ENCODE results near the gene DPF3.

DNA sequence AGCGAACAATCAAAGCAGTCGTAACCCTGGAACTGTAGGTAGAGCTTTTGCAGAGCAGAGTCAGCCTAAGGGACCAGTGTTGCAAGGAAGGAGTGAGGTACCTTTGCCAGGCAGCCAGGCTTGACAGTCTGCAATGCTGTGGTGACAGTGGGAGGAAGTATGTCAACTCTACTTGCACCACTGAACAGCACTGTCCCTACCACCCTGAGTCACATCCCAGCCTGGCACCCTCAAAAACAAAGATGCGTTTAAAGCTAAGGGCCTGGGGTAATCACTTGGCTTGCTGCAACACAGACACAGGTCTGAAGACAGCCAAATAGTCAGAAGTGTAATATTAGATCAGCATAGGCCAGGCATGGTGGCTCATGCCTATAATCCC lies 141.9 kb downstream of the DPF3 start:
- no peak for TF ChIP-seq SMAD4 (CRISPR knock-in tag; IDR thresholded peaks at IDR 0.05)
- TF ChIP-seq, protein P1, sequence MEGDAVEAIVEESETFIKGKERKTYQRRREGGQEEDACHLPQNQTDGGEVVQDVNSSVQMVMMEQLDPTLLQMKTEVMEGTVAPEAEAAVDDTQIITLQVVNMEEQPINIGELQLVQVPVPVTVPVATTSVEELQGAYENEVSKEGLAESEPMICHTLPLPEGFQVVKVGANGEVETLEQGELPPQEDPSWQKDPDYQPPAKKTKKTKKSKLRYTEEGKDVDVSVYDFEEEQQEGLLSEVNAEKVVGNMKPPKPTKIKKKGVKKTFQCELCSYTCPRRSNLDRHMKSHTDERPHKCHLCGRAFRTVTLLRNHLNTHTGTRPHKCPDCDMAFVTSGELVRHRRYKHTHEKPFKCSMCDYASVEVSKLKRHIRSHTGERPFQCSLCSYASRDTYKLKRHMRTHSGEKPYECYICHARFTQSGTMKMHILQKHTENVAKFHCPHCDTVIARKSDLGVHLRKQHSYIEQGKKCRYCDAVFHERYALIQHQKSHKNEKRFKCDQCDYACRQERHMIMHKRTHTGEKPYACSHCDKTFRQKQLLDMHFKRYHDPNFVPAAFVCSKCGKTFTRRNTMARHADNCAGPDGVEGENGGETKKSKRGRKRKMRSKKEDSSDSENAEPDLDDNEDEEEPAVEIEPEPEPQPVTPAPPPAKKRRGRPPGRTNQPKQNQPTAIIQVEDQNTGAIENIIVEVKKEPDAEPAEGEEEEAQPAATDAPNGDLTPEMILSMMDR (IDR thresholded peaks at IDR 0.05), result no peak
- no peak for TF ChIP-seq E2F1 (CRISPR knock-in tag; IDR thresholded peaks at IDR 0.05)
- TF ChIP-seq, protein P2, sequence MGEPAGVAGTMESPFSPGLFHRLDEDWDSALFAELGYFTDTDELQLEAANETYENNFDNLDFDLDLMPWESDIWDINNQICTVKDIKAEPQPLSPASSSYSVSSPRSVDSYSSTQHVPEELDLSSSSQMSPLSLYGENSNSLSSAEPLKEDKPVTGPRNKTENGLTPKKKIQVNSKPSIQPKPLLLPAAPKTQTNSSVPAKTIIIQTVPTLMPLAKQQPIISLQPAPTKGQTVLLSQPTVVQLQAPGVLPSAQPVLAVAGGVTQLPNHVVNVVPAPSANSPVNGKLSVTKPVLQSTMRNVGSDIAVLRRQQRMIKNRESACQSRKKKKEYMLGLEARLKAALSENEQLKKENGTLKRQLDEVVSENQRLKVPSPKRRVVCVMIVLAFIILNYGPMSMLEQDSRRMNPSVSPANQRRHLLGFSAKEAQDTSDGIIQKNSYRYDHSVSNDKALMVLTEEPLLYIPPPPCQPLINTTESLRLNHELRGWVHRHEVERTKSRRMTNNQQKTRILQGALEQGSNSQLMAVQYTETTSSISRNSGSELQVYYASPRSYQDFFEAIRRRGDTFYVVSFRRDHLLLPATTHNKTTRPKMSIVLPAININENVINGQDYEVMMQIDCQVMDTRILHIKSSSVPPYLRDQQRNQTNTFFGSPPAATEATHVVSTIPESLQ (CRISPR knock-in tag; IDR thresholded peaks at IDR 0.05), result no peak
- no peak for TF ChIP-seq TP53 (CRISPR knock-in tag; IDR thresholded peaks at IDR 0.05)
- TF ChIP-seq MAX (CRISPR knock-in tag; IDR thresholded peaks at IDR 0.05), result no peak
- TF ChIP-seq ESRRA (CRISPR knock-in tag; IDR thresholded peaks at IDR 0.05; ENCODE audit: borderline replicate concordance), result no peak
- no peak for TF ChIP-seq NFATC4 (CRISPR knock-in tag; IDR thresholded peaks at IDR 0.05)
- no peak for TF ChIP-seq RELA (CRISPR knock-in tag; IDR thresholded peaks at IDR 0.05; ENCODE audit: borderline replicate concordance)
- no peak for TF ChIP-seq SP1 (CRISPR knock-in tag; conservative IDR thresholded peaks at IDR 0.05)
- TF ChIP-seq ZNF138 (CRISPR knock-in tag; conservative IDR thresholded peaks at IDR 0.05), result no peak
